ENCODE results near the gene PABPN1.

Gene PABPN1

DNA sequence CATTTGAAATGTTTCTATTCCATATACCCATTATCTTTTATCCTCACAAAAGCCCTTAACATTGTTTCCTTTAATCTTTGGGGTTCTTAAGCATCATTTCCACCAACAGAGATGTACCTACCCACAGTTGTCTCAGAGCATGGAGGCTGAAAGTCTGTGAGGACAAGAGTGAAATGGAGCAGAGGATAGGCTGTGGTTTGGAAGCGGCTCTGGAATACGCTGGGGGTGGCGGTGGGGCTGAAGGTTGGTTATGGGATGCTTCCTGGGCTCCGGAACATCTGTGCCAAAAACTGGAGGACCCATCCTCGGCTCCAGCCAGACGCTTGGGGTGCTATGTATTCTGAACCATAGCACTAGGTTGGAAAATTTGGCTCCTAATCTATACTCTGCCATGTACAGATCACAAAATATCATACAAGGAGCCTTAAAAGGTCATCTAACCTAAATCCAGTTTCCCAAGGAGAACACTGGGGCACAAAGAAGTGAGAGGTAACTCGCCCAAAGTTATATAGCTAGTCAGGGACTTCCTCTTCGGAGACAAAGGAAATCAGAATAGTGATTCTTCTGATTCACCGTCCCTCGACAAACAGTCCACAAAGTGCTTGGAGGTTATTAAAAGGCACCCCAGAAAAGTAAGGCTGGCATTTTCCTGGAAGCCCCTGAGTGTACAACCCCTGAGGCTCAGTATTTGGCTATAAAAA, 21.1 kb upstream of the PABPN1 start:
- in situ Hi-C loops (cut with MboI; ENCODE audit: low pct_unique_long_range_greater_than_20kb, low sequenced_read_pairs) = no loop called here
- DNase-seq = peak; percentile 35

DNA sequence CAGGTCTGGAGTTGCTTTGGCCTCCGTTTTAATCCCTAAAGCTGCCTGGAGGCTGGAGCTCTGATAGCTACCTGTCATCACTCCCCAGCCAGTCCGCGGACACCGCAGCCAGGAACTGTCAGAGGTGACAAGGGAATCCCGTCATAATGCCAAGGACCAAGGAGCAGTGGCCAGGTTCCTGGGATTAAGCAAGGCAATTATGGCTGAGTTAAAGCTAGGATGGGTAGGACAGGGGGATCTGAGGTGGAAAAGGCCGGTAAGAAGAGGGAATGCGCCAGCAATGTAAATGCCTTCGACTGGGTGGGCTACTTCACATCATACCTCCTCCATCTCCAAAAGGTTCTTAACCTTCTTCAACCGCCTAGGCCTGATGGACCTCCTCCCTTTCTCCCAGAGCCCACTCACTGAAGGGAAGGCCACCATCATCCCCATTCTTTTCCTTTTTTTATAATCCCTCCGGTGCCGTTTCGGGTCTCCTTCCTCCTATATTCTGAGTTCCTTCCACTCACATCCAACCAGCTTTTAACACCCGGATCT, 20.5 kb upstream of the PABPN1 start:
- peak; percentile 38 for DNase-seq
- in situ Hi-C loops (cut with MboI; ENCODE audit: low pct_unique_long_range_greater_than_20kb, low sequenced_read_pairs) = no loop called here

DNA sequence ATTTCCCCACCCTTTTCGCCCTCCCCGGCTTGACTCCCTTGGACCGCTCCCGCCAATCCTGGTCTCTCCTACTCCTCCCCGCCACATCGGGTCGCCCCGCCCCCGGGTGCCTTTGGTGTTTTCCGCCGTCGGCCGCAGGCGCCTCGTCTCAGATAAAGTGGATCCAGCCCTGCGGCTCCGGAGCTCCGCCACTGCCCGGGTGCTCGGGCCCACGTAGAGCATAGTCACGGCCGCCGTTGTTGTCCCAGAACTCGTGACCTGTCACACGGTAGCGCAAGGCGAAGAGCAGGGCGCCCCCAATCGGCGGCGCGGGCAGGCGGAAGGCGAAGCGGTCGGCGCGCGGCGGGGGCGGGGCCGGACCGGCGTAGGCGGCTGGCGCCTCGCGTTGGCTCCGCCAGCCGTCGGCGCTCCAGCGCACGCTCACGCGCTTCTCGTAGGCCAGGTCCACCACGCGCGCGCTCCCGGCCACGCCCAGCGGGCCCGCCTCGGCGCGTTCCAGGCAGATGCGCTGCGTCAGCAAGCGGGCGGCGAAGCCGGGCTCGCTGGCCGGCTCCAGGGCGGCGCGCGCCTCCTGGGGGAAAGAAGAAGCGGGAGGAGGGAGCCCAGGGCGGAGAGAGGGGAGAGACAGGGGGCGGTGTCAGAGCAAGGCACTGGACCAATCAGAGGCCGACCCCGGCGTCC, 19.8 kb upstream of the PABPN1 start:
- DNase-seq = peak; percentile 99
- in situ Hi-C loops (cut with MboI; ENCODE audit: low pct_unique_long_range_greater_than_20kb, low sequenced_read_pairs) = no loop called here

DNA sequence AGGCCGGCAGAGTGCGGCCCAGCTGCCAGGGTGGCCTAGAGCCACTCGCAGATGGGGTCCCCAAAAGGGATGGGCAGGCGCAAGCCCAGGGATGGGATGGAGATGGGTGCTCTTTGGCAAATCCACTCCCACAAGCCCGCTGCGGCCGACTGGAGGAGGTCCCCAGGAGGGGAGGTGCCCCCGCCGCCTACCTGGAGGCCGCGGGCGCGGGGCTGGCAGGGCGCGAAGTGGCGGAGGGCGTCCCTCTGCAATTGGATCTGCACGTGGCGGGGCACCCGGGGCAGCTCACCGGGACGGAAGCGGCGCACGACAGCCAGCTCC, 19.3 kb upstream of the PABPN1 start:
- no peak for DNase-seq
- in situ Hi-C loops (cut with MboI; ENCODE audit: low pct_unique_long_range_greater_than_20kb, low sequenced_read_pairs) = no loop called here

DNA sequence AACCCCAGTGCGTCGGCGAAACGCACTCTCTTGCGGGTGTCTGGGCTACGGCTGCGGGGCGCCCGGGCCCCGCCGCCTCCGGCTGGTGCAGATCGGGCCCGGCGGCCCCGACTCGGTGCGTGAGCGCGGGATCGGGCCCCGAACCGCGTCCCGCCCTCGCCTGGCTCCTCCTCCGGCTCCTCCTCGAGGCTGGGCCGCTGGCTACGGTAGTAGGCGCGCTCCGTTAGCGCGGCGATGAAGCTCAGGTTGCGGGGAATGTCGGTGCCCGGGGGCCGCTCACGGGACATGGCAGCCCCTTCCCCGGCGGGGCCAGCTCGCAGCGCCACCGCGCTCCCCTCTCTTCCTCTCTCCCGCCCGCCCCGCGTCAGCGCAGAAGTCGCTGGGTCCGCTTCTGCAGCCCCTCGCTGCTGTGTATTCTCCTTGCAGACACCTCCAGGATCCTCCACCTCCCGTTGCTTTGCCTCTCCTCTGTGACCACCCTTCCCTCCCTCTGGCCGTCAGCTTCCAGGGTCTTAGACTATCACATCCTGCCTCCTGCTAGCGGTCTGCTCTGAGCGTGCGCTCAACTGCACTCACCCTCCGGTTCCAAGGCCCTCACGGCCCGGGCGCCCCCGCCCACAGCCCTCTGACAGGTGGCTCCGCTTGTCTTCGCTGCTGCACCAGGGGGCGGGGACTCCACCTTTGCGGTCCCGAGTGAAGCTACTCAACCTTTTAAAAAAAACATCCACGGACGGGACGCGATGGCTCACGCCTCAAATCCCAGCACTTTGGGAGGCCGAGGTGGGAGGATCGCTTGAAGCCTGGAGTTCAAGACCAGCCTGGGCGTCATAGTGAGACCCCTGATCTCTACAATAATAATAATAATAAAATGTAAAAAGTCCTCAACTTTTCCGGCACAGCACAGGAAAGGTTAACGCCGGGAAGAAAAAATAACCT, 18.7 kb upstream of the PABPN1 start, which contains the start of gene PPP1R3E:
Gene PPP1R3E (minus strand): TSS at position 570 of the 936 bp plus-strand sequence. CDS start 283 bp downstream, at position 287.
- peak; percentile 64 for DNase-seq
- in situ Hi-C loops (cut with MboI; ENCODE audit: low pct_unique_long_range_greater_than_20kb, low sequenced_read_pairs) = no loop called here

DNA sequence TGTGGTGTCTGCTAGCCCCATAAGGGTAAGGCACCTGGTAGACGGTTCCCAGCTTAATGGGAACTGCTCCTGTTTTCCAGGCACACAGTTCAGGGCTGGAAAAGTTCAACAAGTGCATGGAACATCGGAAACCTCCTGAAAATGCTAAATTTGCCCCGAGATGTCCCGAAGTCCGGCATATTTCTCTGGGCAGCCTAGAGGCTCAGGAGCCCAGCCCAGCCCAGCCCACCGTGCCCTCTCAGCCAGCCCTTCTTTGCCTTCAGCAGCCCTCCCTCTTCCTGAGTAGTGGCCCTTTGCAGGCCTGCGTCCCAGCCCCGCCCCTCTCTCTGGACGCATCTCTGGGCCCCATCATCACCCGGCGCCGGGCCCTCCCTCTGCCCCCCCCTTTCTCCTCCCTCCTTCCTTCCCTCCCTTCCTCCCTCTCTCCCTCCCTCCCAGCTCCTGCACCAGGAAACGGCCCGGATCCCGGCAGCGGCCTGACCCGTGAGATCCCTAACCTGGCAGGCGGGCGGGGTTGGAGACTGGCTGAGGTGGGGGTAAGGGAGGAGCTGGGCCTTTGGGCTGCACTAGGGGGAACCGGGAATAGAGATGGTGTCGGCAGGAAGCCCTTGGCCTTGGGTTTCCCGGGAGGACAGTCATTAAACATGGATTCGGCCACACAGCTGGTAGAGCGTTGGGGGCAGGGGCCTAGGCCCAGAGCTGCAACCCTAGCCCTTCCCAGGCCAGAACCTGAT, 14.7 kb upstream of the PABPN1 start, which contains the start of gene BCL2L2:
Gene BCL2L2 (plus strand): TSS at position 422 of the 734 bp plus-strand sequence. CDS start 935 bp downstream, outside the sequence.
- in situ Hi-C loops (cut with MboI; ENCODE audit: low pct_unique_long_range_greater_than_20kb, low sequenced_read_pairs) = no loop called here
- peak; percentile 85 for DNase-seq

DNA sequence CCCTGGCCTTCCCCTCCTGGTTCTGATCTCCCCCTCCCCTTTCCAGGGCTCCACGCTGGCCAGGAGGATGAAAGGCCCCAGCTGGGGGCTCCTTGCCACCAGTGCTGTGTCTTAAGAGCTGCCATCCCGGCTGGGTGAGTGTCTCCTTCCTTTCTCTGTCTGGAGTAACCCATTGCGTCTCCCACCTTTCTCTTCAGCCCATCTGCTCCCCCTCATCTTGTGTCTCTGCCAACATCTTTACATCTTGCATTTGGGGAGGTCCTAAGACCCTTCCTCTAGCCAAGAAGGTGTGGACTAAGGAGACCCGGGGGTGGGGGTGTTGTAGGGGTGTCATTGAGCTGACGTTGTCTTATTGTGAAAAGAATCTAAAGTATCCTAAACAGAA, 14.1 kb upstream of the PABPN1 start:
- DNase-seq = no peak
- in situ Hi-C loops (cut with MboI; ENCODE audit: low pct_unique_long_range_greater_than_20kb, low sequenced_read_pairs) = no loop called here

DNA sequence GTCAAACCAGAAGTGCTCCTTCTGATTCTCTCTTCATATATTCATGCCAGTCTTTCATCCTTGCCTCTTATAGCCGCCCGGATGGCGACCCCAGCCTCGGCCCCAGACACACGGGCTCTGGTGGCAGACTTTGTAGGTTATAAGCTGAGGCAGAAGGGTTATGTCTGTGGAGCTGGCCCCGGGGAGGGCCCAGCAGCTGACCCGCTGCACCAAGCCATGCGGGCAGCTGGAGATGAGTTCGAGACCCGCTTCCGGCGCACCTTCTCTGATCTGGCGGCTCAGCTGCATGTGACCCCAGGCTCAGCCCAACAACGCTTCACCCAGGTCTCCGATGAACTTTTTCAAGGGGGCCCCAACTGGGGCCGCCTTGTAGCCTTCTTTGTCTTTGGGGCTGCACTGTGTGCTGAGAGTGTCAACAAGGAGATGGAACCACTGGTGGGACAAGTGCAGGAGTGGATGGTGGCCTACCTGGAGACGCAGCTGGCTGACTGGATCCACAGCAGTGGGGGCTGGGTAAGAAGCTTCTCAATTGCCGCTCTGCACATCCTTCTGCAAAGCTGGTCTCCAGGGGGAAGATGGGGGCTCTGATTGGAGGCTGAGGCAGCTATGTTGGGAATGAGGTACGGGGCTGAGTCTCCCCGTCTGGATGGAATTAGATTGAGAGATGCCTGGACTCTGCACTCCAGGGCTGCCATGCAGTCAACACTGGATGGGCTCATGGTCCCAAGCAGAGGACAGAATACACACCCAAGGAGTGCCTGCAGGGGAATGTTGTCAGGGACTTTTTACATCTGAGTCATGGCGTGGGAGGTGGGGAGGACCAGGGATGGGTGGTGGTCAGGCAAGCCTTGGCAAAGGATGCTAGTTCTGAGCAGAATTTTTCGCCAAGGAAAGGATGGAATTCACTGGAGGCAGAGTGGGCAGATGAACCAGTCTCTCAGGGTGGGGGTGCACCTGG, 13.3 kb upstream of the PABPN1 start:
- in situ Hi-C loops (cut with MboI; ENCODE audit: low pct_unique_long_range_greater_than_20kb, low sequenced_read_pairs) = no loop called here
- DNase-seq = no peak

DNA sequence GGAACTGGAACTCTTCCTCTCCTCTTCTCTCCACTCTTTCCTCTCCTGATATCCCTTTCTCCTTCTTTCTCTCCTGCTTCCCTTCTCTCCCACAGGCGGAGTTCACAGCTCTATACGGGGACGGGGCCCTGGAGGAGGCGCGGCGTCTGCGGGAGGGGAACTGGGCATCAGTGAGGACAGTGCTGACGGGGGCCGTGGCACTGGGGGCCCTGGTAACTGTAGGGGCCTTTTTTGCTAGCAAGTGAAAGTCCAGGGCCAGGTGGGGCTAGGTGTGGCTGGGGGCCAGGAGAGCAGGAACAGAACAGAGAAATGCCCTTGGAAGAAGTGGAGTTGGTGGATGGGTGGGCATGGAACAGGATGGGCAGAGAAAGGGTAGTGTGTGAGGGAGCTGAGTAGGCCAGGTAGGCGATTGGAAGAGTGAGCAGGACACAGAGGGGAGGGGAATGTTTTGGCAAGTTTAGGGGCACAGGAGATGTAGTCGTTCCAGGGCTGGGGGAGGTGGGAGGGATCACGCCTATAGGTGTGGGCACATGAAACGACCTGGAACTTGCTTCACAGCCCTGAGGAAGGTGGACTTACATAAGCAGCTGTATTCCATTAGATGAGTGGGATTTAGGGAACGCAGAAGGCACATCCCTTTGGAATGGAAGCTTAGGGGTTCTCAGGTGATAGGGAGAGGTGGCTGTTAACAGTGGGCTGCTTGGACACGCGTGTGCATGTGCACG, 12.4 kb upstream of the PABPN1 start:
- in situ Hi-C loops (cut with MboI; ENCODE audit: low pct_unique_long_range_greater_than_20kb, low sequenced_read_pairs) = no loop called here
- no peak for DNase-seq

DNA sequence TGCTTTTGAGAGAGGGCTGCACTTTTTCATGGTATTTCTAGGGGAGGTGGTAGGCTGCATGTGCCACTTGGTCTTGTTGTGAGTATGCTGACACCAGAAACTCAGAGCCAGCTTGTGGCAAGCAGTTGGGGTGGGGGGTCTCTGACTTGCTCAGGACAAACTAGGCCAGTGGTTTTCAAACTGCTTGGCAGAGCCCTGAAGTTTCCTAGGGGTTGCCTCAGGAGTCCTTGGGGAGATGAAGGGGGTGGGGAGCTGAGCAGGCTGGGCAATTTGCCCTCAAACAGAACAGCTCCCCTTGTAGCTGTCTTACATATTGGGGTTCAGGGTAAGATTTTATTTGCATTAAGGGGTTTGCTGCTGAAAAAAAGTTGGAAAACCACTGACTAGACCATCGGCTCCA, 10.7 kb upstream of the PABPN1 start:
- in situ Hi-C loops (cut with MboI; ENCODE audit: low pct_unique_long_range_greater_than_20kb, low sequenced_read_pairs) = no loop called here
- no peak for DNase-seq

DNA sequence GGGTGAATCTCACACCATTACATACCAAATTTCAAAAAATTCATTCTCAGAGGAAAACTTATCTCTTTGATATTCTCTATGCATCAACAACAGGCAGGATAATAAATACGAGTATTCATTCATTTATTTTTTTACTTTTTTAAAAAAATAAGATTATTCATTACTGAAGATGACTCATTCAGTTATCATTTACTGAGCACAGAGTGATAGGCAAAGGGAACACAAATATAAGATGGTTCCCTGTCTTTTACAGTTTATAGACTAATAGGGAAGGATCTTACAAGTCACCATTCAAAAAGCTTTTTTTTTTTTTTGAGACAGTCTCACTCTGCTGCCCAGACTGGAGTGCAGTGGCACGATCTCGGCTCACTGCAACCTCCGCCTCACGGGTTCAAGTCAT, 5.0 kb upstream of the PABPN1 start:
- DNase-seq = no peak
- in situ Hi-C loops (cut with MboI; ENCODE audit: low pct_unique_long_range_greater_than_20kb, low sequenced_read_pairs) = no loop called here

DNA sequence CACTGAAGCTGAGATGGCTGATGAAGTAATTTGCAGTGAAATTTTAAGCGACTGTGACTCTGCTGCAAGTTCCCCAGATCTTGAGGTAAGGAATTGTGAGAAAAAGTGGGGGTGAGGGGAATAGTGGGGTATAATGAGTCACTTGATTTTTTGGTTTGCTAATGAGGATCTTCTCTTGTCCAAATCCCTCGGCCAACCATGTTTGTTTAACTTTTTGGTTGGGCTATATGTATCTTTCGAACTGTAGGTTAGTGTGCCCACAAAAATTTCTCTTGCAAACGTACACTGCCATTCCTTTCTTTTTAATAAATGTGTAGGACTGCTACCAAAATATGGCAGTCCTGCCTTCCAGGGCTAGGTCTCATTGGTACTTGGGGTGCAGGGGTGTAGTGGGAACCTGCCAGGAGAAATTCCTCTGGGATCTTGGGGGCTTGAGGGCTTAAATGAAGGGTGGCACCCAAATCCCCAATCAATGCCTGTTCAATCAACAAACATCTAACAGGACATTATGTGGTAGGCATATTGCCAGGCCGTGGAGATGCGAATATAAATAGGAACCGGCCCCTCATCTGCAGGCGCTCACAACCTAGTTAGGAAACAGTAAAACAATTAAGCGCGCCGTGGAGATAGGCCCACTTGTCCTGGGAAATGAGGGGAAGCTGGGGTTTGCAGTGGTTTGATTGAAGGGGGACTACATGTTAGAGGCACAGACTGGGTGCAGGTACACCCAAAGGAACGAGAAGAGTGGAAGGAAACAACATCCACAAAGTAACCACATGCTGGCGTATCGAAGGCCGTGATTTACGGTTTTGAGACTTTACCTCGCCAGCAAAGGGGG, 1.3 kb upstream of the PABPN1 start:
- no peak for DNase-seq
- in situ Hi-C loops (cut with MboI; ENCODE audit: low pct_unique_long_range_greater_than_20kb, low sequenced_read_pairs) = no loop called here

DNA sequence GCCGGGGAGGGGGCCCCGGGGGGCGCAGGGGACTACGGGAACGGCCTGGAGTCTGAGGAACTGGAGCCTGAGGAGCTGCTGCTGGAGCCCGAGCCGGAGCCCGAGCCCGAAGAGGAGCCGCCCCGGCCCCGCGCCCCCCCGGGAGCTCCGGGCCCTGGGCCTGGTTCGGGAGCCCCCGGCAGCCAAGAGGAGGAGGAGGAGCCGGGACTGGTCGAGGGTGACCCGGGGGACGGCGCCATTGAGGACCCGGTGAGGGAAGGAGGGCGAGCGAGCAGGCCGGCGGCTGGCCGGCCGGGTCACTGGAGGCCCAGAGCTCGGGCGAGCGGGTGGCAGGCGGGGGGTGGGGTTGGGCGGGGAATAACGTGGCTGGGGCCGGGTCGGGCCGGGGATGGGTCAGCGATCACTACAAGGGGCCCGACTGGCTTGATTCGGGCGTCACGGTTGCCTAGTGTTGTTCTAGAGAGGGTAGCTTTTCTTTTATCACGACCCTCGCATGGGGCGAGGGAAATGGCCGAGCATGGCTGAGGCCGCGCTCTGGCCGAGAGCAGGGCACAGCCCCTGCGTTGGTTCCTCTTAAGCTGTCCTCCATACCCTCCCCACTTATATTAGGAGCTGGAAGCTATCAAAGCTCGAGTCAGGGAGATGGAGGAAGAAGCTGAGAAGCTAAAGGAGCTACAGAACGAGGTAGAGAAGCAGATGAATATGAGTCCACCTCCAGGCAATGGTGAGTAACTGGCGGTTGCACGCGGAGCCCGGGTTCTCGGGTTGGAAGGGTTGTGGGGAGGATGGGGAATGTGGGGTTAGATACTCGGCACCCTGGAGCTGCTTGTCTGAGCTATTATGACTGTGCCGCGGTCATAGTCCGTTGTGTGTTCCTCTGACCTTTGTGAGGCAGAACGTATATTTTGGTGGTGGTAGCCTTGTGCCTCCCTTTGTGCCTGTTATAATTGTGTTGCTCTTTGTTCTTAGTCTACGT, 603 bp downstream of the PABPN1 start:
- peak; percentile 53 for DNase-seq
- in situ Hi-C loops (cut with MboI; ENCODE audit: low pct_unique_long_range_greater_than_20kb, low sequenced_read_pairs) = no loop called here

DNA sequence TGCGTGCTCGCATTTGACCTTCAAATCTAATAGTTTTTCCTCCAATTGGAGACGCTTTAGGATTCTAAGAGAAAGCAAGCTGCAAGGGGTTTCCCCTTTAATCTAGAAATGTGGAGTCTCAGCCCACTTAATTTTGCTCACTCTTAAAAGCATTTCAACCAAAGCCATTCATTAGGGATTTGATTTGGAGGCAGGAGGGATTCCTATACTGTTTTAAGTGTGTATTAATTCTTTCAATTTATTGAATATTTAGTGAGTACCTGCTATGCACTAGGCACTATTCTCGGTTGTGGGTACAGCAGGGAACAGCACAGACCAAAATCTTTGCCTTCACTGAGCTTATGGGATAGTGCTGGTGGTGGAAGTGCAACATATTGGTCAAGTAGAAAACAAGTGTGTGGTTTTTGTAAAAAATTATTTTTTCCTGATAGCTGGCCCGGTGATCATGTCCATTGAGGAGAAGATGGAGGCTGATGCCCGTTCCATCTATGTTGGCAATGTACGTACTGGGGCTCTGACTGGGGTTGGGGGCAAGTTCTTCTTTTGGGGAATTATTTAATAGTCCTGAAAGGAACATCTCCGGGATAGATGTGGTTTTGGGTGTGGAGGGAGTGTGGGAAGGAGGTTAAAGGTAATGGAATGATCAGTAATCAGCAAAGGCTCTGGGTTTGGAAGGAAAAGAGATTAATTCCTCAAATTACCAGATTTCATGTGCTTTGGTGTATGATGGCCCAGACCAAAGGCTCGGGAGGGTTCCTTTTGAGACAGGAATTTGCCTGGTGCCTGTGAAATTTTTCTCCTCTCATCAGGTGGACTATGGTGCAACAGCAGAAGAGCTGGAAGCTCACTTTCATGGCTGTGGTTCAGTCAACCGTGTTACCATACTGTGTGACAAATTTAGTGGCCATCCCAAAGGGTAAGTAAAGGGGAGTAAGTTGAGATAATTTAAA, 1.6 kb downstream of the PABPN1 start:
- in situ Hi-C loops (cut with MboI; ENCODE audit: low pct_unique_long_range_greater_than_20kb, low sequenced_read_pairs) = no loop called here
- DNase-seq = no peak

Data from KBM-7 (cell line).